ENCODE measurements around the gene VSTM4.

The VSTM4 gene

GRCh38 chr10:49151025-49151445 lies 35.7 kb upstream of the VSTM4 start:
- no peak for TF ChIP-seq CTCF (IDR thresholded peaks at IDR 0.05; ENCODE audit: unreplicated experiment in 3 of 3)
- peaks cover 5% of the 10 kb centered on the region for H3K36me3 Mint-ChIP-seq (ENCODE audit: low read depth)
- H3K27me3 Mint-ChIP-seq (ENCODE audit: low read depth): peaks cover 13% of the 10 kb centered on the region
- H3K9me3 Mint-ChIP-seq: peaks cover 20% of the 10 kb centered on the region
- no peak overlapping the region for H3K27ac Mint-ChIP-seq
- no peak overlapping the region for H3K4me3 Mint-ChIP-seq
- H3K4me1 Mint-ChIP-seq: peaks cover 43% of the 10 kb centered on the region

DNA sequence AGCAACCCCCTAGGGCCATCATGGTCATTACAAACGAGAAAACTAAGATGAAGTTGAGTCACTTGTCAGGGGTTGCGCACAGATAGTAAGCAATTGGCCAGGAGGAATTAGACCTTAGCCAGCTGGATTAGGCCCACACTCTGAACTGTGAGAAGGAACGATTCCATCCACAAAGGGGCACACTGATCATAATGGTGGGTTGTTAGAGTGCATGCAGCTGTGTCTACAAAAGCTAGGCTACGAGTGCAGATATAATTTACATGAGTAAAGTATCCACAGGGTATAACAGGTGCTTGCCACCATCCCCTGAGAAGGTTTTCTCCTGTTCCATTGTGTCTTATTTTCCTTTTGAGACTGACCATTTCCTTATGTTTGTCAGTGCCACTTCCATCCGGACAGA lies 35.1 kb upstream of the VSTM4 start:
- peaks cover 5% of the 10 kb centered on the region for H3K36me3 Mint-ChIP-seq (ENCODE audit: low read depth)
- peaks cover 18% of the 10 kb centered on the region for H3K27me3 Mint-ChIP-seq (ENCODE audit: low read depth)
- peak overlapping the region in 1 of 3 experiments; percentile 48 for H3K27ac Mint-ChIP-seq
- H3K4me1 Mint-ChIP-seq: peaks cover 49% of the 10 kb centered on the region
- H3K9me3 Mint-ChIP-seq: peaks cover 24% of the 10 kb centered on the region
- no peak overlapping the region for H3K4me3 Mint-ChIP-seq
- TF ChIP-seq CTCF (IDR thresholded peaks at IDR 0.05; ENCODE audit: unreplicated experiment in 3 of 3): no peak

DNA sequence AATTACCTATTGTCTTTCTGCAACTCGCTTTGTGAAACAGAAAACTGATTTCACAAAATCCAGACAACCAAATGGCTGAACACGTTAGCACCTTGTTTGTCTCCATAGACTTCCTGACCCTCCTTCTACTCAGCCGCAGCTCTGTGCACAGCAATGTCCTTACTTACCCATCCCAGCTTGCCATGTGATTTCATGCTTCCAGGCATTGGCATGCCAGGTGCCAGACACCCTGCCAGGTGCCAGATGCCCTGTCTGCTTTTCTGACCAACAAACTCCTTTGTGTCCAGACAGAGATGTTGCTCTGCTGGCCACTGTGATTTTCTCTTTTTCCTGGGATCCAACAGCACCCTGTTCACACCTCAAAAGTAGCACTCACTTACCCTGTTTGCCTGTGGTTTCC lies 34.6 kb upstream of the VSTM4 start:
- TF ChIP-seq CTCF (IDR thresholded peaks at IDR 0.05; ENCODE audit: unreplicated experiment in 3 of 3): no peak
- H3K27me3 Mint-ChIP-seq (ENCODE audit: low read depth): peaks cover 14% of the 10 kb centered on the region
- H3K4me1 Mint-ChIP-seq: peaks cover 55% of the 10 kb centered on the region
- peaks cover 5% of the 10 kb centered on the region for H3K36me3 Mint-ChIP-seq (ENCODE audit: low read depth)
- peaks cover 27% of the 10 kb centered on the region for H3K9me3 Mint-ChIP-seq
- H3K4me3 Mint-ChIP-seq: no peak overlapping the region
- peak overlapping the region in 2 of 3 experiments; percentile 1 to 48 for H3K27ac Mint-ChIP-seq

DNA sequence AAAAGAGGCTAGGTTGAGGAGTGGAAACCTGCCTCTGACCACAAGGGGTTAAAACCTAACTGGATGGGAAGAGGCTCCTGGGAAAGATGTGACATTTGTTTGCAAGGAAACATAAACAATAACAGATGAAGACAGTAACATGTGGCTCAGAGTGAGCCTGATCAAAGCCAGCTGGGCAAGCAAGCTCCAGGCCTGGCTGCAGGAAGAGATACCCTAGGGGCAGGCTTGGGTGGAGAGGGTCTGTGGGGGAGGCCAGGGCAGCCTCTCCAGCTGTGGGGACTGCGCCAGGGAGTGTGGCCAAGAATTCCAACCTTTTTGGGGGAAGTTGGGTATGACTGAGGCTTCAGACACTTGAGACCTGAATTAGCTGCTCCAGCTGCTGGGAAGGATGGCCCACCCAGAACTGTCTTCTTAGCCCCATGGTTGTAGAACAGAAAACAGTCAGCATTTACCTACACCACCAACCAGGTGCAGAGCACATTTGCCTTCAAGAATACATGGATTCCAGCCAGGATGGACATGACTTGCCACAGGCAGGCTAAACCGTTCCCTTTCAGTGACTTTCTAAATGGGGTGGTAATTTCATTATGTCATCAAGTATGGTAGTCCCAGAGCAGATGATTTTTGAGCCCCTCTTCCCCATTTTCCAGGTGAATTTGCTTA lies 28.9 kb upstream of the VSTM4 start:
- peak overlapping the region in 2 of 3 experiments; percentile 43 to 76 for H3K27ac Mint-ChIP-seq
- H3K27me3 Mint-ChIP-seq (ENCODE audit: low read depth): peaks cover 6% of the 10 kb centered on the region
- peaks cover 5% of the 10 kb centered on the region for H3K36me3 Mint-ChIP-seq (ENCODE audit: low read depth)

GRCh38 chr10:49143249-49143648 lies 27.9 kb upstream of the VSTM4 start:
- Mint-ChIP-seq H3K27ac (peak overlapping the region in 1 of 3 experiments; percentile 43), H3K9me3 (peaks cover 17% of the 10 kb centered on the region), H3K27me3 (ENCODE audit: low read depth) (peaks cover 6% of the 10 kb centered on the region), H3K4me1 (peaks cover 61% of the 10 kb centered on the region), H3K4me3 (no peak overlapping the region), H3K36me3 (ENCODE audit: low read depth) (peaks cover 2% of the 10 kb centered on the region)
- no peak for TF ChIP-seq CTCF (IDR thresholded peaks at IDR 0.05; ENCODE audit: unreplicated experiment in 3 of 3)

More for the DNA sequence above, 28.9 kb upstream of the VSTM4 start:
- H3K4me1 Mint-ChIP-seq: peaks cover 64% of the 10 kb centered on the region
- TF ChIP-seq CTCF (IDR thresholded peaks at IDR 0.05; ENCODE audit: unreplicated experiment in 3 of 3): no peak
- peak overlapping the region in 1 of 3 experiments; percentile 68 for H3K4me3 Mint-ChIP-seq
- peaks cover 23% of the 10 kb centered on the region for H3K9me3 Mint-ChIP-seq

Measured in nephron (organoid).